Measurements from ENCODE around the gene COL6A5.
"Not testable (repeated sequence)": the region's sequence is repeated elsewhere in the genome, so short reads cannot be mapped to it uniquely, and the experiment has no call there.

The COL6A5 gene

GRCh38 chr3:130442284-130442683, 96.8 kb downstream of the COL6A5 start:
- DNase-seq (ENCODE audit: low read depth), result no peak

- DNase-seq (ENCODE audit: low read depth), result not testable (repeated sequence)
Observed at GRCh38 chr3:130446840-130447239, 101.4 kb downstream of the COL6A5 start.

GRCh38 chr3:130448155-130448554, 102.7 kb downstream of the COL6A5 start:
- DNase-seq (ENCODE audit: low read depth), result not testable (repeated sequence)

GRCh38 chr3:130456540-130456939, 111.1 kb downstream of the COL6A5 start:
- no peak for DNase-seq (ENCODE audit: low read depth)

DNA sequence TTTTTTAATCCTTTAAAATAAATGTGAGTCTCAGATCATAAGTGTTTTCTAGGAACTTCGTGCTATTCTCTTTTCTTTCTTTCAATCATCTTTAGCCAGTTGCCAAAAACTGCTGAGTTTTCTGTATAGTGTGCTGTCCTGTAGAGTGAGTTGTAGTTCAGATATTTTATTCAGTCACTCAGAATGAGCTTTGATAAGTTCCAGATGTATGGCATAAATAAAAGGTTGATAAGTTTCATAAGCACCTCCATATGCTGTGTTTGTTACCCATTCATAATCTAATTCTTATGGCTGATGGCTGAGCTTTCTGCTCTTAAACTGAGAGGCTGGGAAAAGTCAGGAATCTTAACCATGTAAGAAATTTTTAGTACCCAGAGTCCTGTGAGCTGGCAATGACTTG, 112.2 kb downstream of the COL6A5 start:
- DNase-seq (ENCODE audit: low read depth), result no peak

DNA sequence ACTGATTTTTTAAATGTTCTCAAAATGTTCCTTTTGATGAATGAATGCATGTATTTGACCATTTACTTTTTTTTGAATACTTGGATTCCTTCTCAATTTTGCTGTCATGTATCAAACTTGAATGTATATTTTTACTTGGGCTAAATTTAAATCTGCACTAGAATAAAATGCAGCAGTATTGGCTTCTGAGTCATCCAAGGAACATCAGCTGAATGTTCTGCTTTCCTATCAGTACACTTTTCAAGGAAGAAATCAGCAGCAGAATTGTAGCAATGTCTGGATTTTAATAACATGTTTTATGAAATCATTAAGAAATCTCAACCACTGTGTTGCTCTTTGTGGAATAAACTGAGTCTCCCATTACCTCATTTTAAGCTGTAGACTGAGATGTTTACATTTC, 114.5 kb downstream of the COL6A5 start:
- no peak for DNase-seq (ENCODE audit: low read depth)

- no peak for DNase-seq (ENCODE audit: low read depth)
Observed at GRCh38 chr3:130462089-130462488, 116.6 kb downstream of the COL6A5 start.

DNA sequence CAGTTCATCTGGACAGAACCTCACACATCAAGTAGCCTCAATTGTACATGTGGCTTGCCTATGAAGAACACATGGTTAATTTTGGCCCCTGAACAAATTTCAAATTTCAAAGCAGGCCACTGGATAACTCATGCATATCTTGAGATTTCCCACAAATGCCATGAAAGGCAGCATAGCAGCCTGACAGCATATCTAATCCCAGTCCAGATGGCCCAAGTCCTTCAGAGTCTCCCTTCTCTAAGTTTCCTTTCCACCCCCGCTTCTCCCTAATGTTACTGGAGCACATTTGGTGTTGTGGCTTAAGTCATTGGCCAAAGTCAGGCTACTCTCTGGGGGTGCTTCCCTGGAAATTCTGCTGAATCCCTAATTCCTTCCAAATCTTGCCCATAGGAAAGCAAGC, 117.7 kb downstream of the COL6A5 start:
- DNase-seq (ENCODE audit: low read depth), result no peak

- no peak for DNase-seq (ENCODE audit: low read depth)
Observed at GRCh38 chr3:130465521-130465920, 120.0 kb downstream of the COL6A5 start.

- no peak for DNase-seq (ENCODE audit: low read depth)
Observed at GRCh38 chr3:130468311-130468710, 122.8 kb downstream of the COL6A5 start.

GRCh38 chr3:130470126-130470525, 124.7 kb downstream of the COL6A5 start:
- DNase-seq (ENCODE audit: low read depth), result no peak

DNA sequence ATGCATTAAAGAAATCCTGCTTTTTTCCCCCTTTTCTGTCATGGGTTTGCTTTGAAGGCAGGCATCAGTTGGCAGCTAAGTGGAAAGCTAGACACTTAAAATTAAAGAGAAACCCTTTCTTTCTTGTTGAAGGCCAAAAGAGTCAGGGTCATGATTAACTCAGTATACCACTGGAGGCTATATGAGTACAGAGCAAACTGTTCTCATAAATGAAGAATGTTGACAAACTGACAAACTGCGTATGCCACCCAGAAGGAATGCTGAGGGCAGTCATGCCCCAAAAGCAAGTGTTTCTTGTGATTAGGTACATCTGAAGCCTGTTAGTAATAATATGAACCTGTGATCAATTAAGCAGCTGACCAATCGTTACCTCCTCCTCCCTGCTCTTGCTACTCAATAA, 127.9 kb downstream of the COL6A5 start:
- DNase-seq (ENCODE audit: low read depth), result no peak

DNA sequence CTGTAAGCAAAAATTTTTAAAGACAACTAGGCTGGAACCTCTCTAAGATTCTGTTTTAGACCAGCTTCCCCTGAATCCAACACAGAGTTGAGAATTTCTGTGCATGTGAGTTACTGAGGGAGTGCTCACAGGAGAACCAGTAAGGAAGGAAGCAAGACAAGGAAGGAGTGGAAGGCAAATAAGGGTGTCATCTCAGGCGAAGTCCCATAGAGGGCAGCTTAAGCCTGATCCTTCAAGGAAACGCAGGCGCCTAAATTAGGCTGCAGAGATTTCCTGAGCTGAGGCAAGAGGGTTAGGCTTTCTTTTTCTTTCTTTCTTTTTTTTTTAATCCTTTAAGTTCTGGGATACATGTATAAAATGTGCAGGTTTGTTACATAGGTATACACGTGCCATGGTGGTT, 135.3 kb downstream of the COL6A5 start:
- DNase-seq (ENCODE audit: low read depth), result no peak

DNA sequence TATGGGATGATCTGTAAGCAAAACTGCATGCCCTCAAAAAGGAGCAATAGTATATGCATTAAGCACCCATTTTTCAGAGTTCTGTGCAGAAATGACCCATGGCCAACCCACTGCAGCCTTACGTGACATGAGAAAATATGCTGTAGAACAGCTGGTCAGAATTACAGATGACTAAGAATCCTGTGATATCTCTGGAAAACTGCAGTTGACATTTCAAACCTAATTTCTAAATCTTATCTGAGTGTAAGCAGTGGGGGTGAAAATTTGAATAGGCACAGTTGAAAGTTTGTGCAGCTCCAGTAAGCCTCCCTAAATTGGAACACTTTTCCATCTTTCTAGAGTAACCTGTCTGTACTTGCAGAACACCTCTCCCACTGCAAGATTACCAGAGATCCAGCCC, 142.8 kb downstream of the COL6A5 start:
- no peak for DNase-seq (ENCODE audit: low read depth)

DNA sequence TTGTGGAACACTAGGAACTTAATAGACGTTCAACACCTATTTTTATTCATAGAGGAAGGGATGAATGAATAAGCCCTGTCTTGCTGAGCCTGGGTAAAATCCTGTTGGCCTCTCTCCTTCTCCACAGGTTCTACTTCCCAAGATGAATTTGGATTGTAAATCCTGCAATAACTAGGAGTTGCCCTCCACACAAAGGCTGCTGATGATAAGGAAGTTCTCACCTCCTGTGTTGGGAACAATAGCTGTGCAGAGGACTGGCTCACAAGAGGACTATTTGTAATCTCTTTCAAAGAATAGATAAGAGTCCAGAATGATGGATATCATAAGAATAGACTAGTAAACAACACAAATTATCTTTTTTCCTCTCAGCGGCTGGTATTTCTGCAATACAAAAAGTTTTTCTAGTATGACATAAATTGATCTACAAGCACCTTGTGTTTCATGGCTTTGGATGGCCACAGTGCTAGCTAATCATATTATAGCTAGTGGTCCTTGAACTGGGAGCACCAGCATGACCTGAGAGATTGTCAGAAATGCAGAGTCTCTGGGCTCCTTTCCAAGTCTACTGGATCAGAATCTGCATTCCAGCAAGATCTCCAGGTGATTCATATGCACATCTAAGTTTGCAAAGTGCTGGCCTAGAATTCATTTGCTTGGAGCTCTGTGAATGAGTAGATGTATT, 143.4 kb downstream of the COL6A5 start:
- no peak for DNase-seq (ENCODE audit: low read depth)

DNA sequence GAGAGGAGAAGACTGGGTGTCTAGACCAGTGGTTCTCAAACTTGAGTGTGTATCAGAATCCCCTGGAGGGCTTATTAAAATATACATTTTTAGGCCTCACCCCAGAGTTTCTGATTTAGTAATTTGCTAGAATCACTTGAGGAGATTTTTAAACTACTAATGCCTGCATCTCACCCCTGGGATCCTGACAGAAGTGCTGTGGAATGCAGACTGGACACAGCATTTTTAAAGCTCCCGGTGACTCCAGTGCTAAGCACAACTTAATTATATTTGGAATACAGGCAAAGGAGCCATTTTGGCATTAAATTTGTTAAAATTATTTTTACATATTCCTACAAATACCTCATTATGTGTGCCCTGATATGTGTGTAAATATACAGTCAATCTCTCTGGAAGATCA, 144.8 kb downstream of the COL6A5 start:
- no peak for DNase-seq (ENCODE audit: low read depth)

- DNase-seq (ENCODE audit: low read depth), result no peak
Observed at GRCh38 chr3:130491431-130491830, 146.0 kb downstream of the COL6A5 start.

DNA sequence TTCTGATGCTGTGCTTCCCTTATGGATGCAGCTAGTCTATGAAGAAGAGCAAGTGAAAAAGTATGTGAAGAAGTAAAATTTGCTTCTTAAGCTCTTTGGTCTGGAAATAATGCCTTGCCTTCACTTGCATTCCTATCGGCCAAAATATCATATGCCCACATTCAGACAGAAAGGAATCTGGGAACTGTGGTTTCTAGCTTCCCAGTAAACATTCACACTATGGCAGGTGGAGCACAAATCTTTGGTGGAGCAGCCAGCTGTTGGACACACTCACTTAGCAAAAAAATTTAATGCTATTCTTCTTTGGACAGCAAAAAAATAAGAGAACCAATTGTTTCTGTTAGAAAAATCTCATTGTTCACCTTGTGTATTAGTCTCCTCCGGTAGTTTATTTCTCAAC, 159.2 kb downstream of the COL6A5 start:
- DNase-seq (ENCODE audit: low read depth), result no peak

DNA sequence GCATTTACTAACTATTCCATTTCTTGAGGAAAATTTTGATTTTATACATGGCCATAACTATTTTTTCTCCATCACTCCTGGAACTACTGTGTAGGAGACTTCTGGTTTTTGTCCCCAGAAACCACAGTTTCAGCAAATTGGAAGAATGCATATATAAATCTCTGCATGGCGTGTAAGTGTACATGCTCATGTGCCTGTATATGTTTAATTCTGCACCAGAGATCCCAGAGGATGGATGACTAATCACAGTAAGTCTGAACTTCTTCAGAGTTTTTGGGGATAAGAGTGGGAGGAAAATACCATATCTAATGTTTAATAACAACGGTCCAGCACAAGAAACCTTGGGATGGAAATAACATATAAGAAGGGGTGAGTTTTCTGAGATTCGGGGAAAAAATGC, 160.6 kb downstream of the COL6A5 start:
- DNase-seq (ENCODE audit: low read depth), result no peak

DNA sequence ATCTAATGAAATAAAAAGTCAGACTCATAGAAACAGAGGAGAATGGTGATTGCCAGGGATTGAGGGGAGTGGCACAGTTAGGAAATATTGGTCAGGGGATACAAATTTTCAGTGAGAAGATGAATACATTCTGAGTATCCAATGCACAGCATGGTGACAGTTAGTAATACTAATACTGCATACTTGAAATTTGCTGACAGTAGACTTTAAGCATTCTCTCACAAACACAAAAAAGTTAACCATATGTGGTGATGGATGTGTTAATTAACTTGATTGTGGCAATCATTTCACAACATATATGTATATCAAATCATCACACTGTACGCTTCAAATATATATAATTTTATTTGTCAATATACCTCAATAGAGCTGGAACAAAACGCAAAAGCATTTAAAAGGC, 162.3 kb downstream of the COL6A5 start:
- DNase-seq (ENCODE audit: low read depth), result no peak

GRCh38 chr3:130509008-130509407, 163.5 kb downstream of the COL6A5 start:
- DNase-seq (ENCODE audit: low read depth), result no peak

DNA sequence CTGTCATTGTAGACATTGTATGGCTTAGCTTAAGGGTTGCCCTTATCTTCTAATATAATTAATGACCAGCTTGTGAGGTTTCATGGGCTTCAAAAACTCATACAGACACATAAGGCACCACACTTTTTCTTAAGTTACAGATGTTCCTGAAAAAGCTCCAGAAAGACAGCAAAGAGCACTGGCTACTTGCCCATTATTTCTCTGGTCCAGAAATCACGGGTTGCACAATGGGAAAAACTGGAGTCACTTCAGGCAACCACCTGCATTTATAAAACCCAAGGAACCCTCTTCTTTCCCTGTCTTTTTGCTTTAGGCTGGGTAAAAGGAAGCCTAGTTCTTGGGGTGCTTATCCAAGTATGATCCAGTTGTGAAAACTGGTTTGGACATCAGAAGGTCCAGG, 169.2 kb downstream of the COL6A5 start:
- DNase-seq (ENCODE audit: low read depth), result no peak

GRCh38 chr3:130515755-130516154, 170.3 kb downstream of the COL6A5 start:
- no peak for DNase-seq (ENCODE audit: low read depth)

- no peak for DNase-seq (ENCODE audit: low read depth)
Observed at GRCh38 chr3:130516645-130517512, 171.4 kb downstream of the COL6A5 start, which contains the start of gene COL6A6. TSS of gene COL6A6 (plus strand) at chr3:130517177. CDS start at chr3:130560365, 43,188 bp downstream.

Data from stimulated activated CD8-positive, alpha-beta memory T cell treated with anti-CD3 and anti-CD28 coated beads, Interleukin-7, amount 100 ng/mL, for 24 hours (primary cell).